ENCODE measurements around the gene ADAMTS20. TPM values are rescaled to one million over a fixed set of nuclear protein-coding genes. Genes with fewer than 3 reads are reported as not detected.

ADAMTS20 gene
- polyA plus RNA-seq, 1 donor (not counting 4 experiments of a cell fraction or from before 2014, with no cell fraction given): not detected

DNA sequence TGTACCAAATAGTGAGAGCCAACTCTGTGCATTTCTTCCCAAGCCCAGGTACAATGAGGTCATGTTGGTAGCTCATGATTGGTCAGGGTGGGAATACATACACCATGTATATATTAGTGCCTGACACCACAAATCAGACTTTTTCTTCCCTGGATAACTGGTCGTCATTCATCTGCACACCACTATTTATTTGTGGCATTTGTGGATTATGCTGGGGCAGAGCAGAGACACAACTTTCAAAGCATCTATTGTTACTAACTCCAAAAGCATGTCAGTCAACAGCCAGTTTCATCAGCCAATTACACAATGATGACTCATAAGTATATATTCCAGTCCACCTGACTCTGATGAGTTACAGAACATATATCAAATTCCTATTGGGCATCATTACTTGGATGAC, 181.7 kb downstream of the ADAMTS20 start:
- Histone ChIP-seq H3K27me3 (ENCODE audit: control insufficient read depth, extremely low read depth, insufficient read depth, low read length) (no peaks in the 10 kb centered on the region), H3K9me1 (ENCODE audit: control insufficient read depth, extremely low read depth, insufficient read depth, low read length) (no peaks in the 10 kb centered on the region), H2AFZ (ENCODE audit: control insufficient read depth, low read length) (no peak overlapping the region), H3K9me3 (ENCODE audit: control insufficient read depth, low read depth, low read length) (no peaks in the 10 kb centered on the region), H3K4me1 (ENCODE audit: control insufficient read depth, extremely low read depth, insufficient read depth, low read length) (peaks cover 12% of the 10 kb centered on the region), H3K4me3 (ENCODE audit: control insufficient read depth in 2 of 3, extremely low read depth in 1 of 3, insufficient read depth in 2 of 3, low read depth in 1 of 3, low read length in 3 of 3) (no peak overlapping the region), H3K27ac (ENCODE audit: control insufficient read depth, insufficient read depth, low read length) (peak overlapping the region; percentile 60), H3K79me2 (ENCODE audit: control insufficient read depth, insufficient read depth, low read length) (no peaks in the 10 kb centered on the region), H4K20me1 (ENCODE audit: control insufficient read depth, extremely low read depth, insufficient read depth, low read length) (no peaks in the 10 kb centered on the region), H3K4me2 (ENCODE audit: control insufficient read depth, extremely low read depth, insufficient read depth, low read depth, low read length) (peak overlapping the region; percentile 49), H3K9ac (ENCODE audit: control insufficient read depth, extremely low read depth, insufficient read depth, low read length) (no peak overlapping the region), H3K36me3 (ENCODE audit: control insufficient read depth in 2 of 2, extremely low read depth in 1 of 2, insufficient read depth in 2 of 2, low read length in 2 of 2) (no peaks in the 10 kb centered on the region)
- DNase-seq (ENCODE audit: low read depth, low spot score): peak; percentile 54
- dilution Hi-C loops (cut with MboI; ENCODE audit: extremely low pct_ligation_motif_present, low sequenced_read_pairs): no loop called here
- peak; percentile 86 for FAIRE-seq
- TF ChIP-seq, protein P1, sequence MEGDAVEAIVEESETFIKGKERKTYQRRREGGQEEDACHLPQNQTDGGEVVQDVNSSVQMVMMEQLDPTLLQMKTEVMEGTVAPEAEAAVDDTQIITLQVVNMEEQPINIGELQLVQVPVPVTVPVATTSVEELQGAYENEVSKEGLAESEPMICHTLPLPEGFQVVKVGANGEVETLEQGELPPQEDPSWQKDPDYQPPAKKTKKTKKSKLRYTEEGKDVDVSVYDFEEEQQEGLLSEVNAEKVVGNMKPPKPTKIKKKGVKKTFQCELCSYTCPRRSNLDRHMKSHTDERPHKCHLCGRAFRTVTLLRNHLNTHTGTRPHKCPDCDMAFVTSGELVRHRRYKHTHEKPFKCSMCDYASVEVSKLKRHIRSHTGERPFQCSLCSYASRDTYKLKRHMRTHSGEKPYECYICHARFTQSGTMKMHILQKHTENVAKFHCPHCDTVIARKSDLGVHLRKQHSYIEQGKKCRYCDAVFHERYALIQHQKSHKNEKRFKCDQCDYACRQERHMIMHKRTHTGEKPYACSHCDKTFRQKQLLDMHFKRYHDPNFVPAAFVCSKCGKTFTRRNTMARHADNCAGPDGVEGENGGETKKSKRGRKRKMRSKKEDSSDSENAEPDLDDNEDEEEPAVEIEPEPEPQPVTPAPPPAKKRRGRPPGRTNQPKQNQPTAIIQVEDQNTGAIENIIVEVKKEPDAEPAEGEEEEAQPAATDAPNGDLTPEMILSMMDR (optimal IDR thresholded peaks at IDR 0.05 in 1 of 3, IDR thresholded peaks at IDR 0.05 in 1 of 3, conservative IDR thresholded peaks at IDR 0.05 in 1 of 3; ENCODE audit: extremely low read depth in 1 of 3, insufficient read depth in 2 of 3, low read length in 3 of 3): no peak
- no peak for TF ChIP-seq EZH2 (IDR thresholded peaks at IDR 0.05; ENCODE audit: low read length)

DNA sequence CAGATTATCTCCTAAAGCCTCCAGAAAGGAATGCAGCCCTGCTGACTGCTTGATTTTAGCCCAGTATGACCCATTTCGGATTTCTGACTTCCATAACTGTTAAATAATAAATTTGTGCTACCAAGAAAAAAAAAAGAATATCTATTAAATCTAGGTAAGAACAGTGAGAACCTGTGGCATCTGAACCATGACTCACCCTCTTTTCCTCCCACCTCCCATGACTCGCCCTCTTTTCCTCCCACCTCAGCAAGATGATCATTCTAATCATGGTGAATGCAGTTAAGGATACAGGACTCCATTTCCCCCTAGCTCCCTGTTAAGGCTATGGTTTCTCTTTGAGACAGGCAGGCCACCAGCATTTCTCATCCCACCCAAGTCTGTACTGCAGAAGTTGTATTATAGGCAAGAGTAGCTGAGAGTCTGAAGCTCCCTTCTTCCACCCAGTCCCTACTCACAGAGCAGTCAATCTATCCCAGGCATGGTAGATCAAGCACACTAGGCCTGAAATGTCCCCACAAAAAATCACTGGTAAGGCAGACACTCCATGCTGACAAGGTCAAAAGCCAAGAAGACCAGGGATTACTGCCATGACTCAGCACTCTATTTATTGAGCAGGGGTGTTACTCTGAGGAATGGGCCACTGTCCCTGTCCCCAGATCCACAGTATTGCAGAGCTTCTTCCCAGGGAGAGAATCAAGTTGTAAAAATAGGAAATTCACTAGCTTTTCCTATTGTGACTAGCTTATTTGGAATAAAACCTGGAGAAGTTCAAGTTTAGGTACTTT, 188.9 kb downstream of the ADAMTS20 start:
- no peak for DNase-seq (ENCODE audit: low read depth, low spot score)
- dilution Hi-C loops (cut with MboI; ENCODE audit: extremely low pct_ligation_motif_present, low sequenced_read_pairs): no loop called here
- Histone ChIP-seq H2AFZ (ENCODE audit: control insufficient read depth, low read length) (peak overlapping the region; percentile 31), H3K27me3 (ENCODE audit: control insufficient read depth, extremely low read depth, insufficient read depth, low read length) (no peaks in the 10 kb centered on the region), H3K79me2 (ENCODE audit: control insufficient read depth, insufficient read depth, low read length) (no peaks in the 10 kb centered on the region), H3K9me1 (ENCODE audit: control insufficient read depth, extremely low read depth, insufficient read depth, low read length) (no peaks in the 10 kb centered on the region), H3K4me1 (ENCODE audit: control insufficient read depth, extremely low read depth, insufficient read depth, low read length) (no peaks in the 10 kb centered on the region), H3K4me3 (ENCODE audit: control insufficient read depth in 2 of 3, extremely low read depth in 1 of 3, insufficient read depth in 2 of 3, low read depth in 1 of 3, low read length in 3 of 3) (no peak overlapping the region), H3K27ac (ENCODE audit: control insufficient read depth, insufficient read depth, low read length) (no peak overlapping the region), H3K9ac (ENCODE audit: control insufficient read depth, extremely low read depth, insufficient read depth, low read length) (no peak overlapping the region), H3K4me2 (ENCODE audit: control insufficient read depth, extremely low read depth, insufficient read depth, low read depth, low read length) (no peak overlapping the region), H3K36me3 (ENCODE audit: control insufficient read depth in 2 of 2, extremely low read depth in 1 of 2, insufficient read depth in 2 of 2, low read length in 2 of 2) (no peaks in the 10 kb centered on the region), H4K20me1 (ENCODE audit: control insufficient read depth, extremely low read depth, insufficient read depth, low read length) (no peaks in the 10 kb centered on the region), H3K9me3 (ENCODE audit: control insufficient read depth, low read depth, low read length) (no peaks in the 10 kb centered on the region)
- FAIRE-seq: peak; percentile 56
- no peak for TF ChIP-seq EZH2 (IDR thresholded peaks at IDR 0.05; ENCODE audit: low read length)
- TF ChIP-seq, protein P1 (optimal IDR thresholded peaks at IDR 0.05 in 1 of 3, IDR thresholded peaks at IDR 0.05 in 1 of 3, conservative IDR thresholded peaks at IDR 0.05 in 1 of 3; ENCODE audit: extremely low read depth in 1 of 3, insufficient read depth in 2 of 3, low read length in 3 of 3): no peak

Measured in keratinocyte (primary cell).